Ascending aorta (tissue), 2 donors: ENCODE results near the gene EFCAB9. TPM values are rescaled to one million over a fixed set of nuclear protein-coding genes. Genes with fewer than 3 reads are reported as not detected.

Experiments
- DNase-seq, 2 donors: peaks; one replicate each; pipeline ENCODE4 v3.0.0-alpha.2; 2019; ENCODE audit warnings: low spot score in 2 of 2
- H3K27ac ChIP-seq, 2 donors: fragments of 200-600 bp; sonication (generic); one replicate each; pipeline ENCODE4 v1.5.1; 2016 to 2017; ENCODE audit warnings: mild to moderate bottlenecking in 1 of 2
- H3K27me3 ChIP-seq: fragments of 200-600 bp; sonication (generic); one replicate; pipeline ENCODE4 v1.5.1; 2017
- H3K36me3 ChIP-seq, 2 donors: fragments of 200-600 bp; sonication (generic); one replicate each; pipeline ENCODE4 v1.5.1; 2016
- H3K4me1 ChIP-seq, 2 donors: fragments of 200-600 bp; sonication (generic); one replicate each; pipeline ENCODE4 v1.5.1; 2016 to 2017; ENCODE audit warnings: mild to moderate bottlenecking in 1 of 2
- H3K4me3 ChIP-seq, 2 donors: fragments of 200-600 bp; sonication (generic); one replicate each; pipeline ENCODE4 v1.5.1; 2016 to 2017; ENCODE audit warnings: mild to moderate bottlenecking in 1 of 2
- H3K9me3 ChIP-seq, 2 donors: fragments of 200-600 bp; sonication (generic); one replicate each; pipeline ENCODE4 v1.5.1; 2016
- CTCF ChIP-seq, 3 experiments: fragments of 200-600 bp in 2 of 3; fragments of 450-650 bp in 1 of 3; sonication (generic) in 2 of 3; IDR thresholded peaks; one replicate each; pipeline ENCODE4 v1.5.1; 2016 to 2019; ENCODE audit warnings: antibody characterized with exemption in 3 of 3, mild to moderate bottlenecking in 1 of 3, moderate library complexity in 1 of 3
- intact Hi-C: fragments of 100-400 bp; cut with DNase I; formaldehyde crosslinking; loops from one replicate; pipeline ENCODE4 v1.15.1; 2023
- total RNA-seq: library from RNA; depleted of rRNA; stranded (reverse); fragments of >200 nt; gene quantifications from one replicate; pipeline ENCODE4 v1.1.0, GENCODE V29; 2016

The EFCAB9 gene
- total RNA-seq, 1 donor from 2014 or later, result not detected

- H3K4me1 ChIP-seq, result no peaks in the 10 kb centered on the region
- intact Hi-C loops, result loop anchor here (10.0 kb wide), 2 partner anchors 274 to 766 kb away; partner anchors contain the start of genes FGF18 and SH3PXD2B
- no peak for DNase-seq
- H3K27ac ChIP-seq, result no peak overlapping the region
- no peaks in the 10 kb centered on the region for H3K27me3 ChIP-seq
- H3K36me3 ChIP-seq, result no peaks in the 10 kb centered on the region
- H3K4me3 ChIP-seq, result no peak overlapping the region
- no peaks in the 10 kb centered on the region for H3K9me3 ChIP-seq
- TF ChIP-seq CTCF (IDR thresholded peaks at IDR 0.05), result no peak
Observed at GRCh38 chr5:172180936-172181335, 13.0 kb upstream of the EFCAB9 start.

GRCh38 chr5:172182291-172182690, 11.7 kb upstream of the EFCAB9 start:
- no peaks in the 10 kb centered on the region for H3K36me3 ChIP-seq
- H3K4me3 ChIP-seq, result no peak overlapping the region
- no peaks in the 10 kb centered on the region for H3K9me3 ChIP-seq
- no peak for DNase-seq
- no peaks in the 10 kb centered on the region for H3K27me3 ChIP-seq
- intact Hi-C loops, result loop anchor here (10.0 kb wide), 2 partner anchors 273 to 767 kb away; partner anchors contain the start of genes FGF18 and SH3PXD2B
- peaks cover 0 to 8% of the 10 kb centered on the region in 2 donors for H3K4me1 ChIP-seq
- no peak for TF ChIP-seq CTCF (IDR thresholded peaks at IDR 0.05)
- H3K27ac ChIP-seq, result no peak overlapping the region

GRCh38 chr5:172183881-172184280, 10.1 kb upstream of the EFCAB9 start:
- no peak overlapping the region for H3K4me3 ChIP-seq
- H3K27ac ChIP-seq, result no peak overlapping the region
- H3K36me3 ChIP-seq, result no peaks in the 10 kb centered on the region
- TF ChIP-seq CTCF (IDR thresholded peaks at IDR 0.05), result no peak
- DNase-seq, result no peak
- H3K9me3 ChIP-seq, result no peaks in the 10 kb centered on the region
- intact Hi-C loops, result loop anchor here (10.0 kb wide), 2 partner anchors 271 to 769 kb away; partner anchors contain the start of genes FGF18 and SH3PXD2B
- H3K27me3 ChIP-seq, result no peaks in the 10 kb centered on the region
- H3K4me1 ChIP-seq, result peaks cover 0 to 8% of the 10 kb centered on the region in 2 donors

- Histone ChIP-seq H3K4me3 (peak overlapping the region in 1 of 2 donors; percentile 80), H3K9me3 (no peaks in the 10 kb centered on the region), H3K27ac (peak overlapping the region in 1 of 2 donors; percentile 43), H3K27me3 (no peaks in the 10 kb centered on the region), H3K4me1 (peaks cover 0 to 8% of the 10 kb centered on the region in 2 donors), H3K36me3 (no peaks in the 10 kb centered on the region)
- intact Hi-C loops, result loop anchor here (5.0 to 10.0 kb wide), 3 partner anchors 270 to 872 kb away; partner anchors contain the start of genes CREBRF, FGF18 and SH3PXD2B
- DNase-seq, result no peak
- TF ChIP-seq CTCF (IDR thresholded peaks at IDR 0.05), result no peak
Observed at GRCh38 chr5:172185096-172185461, 8.9 kb upstream of the EFCAB9 start.

- Histone ChIP-seq H3K27me3 (no peaks in the 10 kb centered on the region), H3K9me3 (no peaks in the 10 kb centered on the region), H3K4me1 (peaks cover 0 to 8% of the 10 kb centered on the region in 2 donors), H3K36me3 (no peaks in the 10 kb centered on the region), H3K27ac (peak overlapping the region in 1 of 2 donors; percentile 43), H3K4me3 (peak overlapping the region in 1 of 2 donors; percentile 80)
- intact Hi-C loops, result loop anchor here (5.0 to 10.0 kb wide), 3 partner anchors 269 to 871 kb away; partner anchors contain the start of genes CREBRF, FGF18 and SH3PXD2B
- TF ChIP-seq CTCF (IDR thresholded peaks at IDR 0.05), result no peak
- no peak for DNase-seq
Observed at GRCh38 chr5:172186114-172186695, 7.8 kb upstream of the EFCAB9 start.
